Stomach smooth muscle (tissue), 2 donors: ENCODE results near the gene OSBPL1A.

ENCODE experiments used
- H3K27ac ChIP-seq: one replicate; pipeline ENCODE4 v1.7.0; 2013; ENCODE audit warnings: mild to moderate bottlenecking, low read length, inconsistent platforms
- H3K27me3 ChIP-seq, 2 donors: one replicate each; pipeline ENCODE4 v1.7.0; 2013; ENCODE audit warnings: low read length in 2 of 2; ENCODE audit not compliant: insufficient read depth in 2 of 2, control insufficient read depth in 1 of 2
- H3K36me3 ChIP-seq, 2 donors: one replicate each; pipeline ENCODE4 v1.7.0; 2013; ENCODE audit warnings: low read length in 2 of 2; ENCODE audit not compliant: control insufficient read depth in 2 of 2, insufficient read depth in 2 of 2
- H3K4me1 ChIP-seq: one replicate; pipeline ENCODE4 v1.7.0; 2013; ENCODE audit warnings: low read length; ENCODE audit not compliant: control insufficient read depth, insufficient read depth
- H3K4me3 ChIP-seq, 2 donors: one replicate each; pipeline ENCODE4 v1.7.0; 2013; ENCODE audit warnings: low read length in 2 of 2
- H3K9ac ChIP-seq, 2 donors: one replicate each; pipeline ENCODE4 v1.7.0; 2013; ENCODE audit warnings: low read length in 2 of 2, mild to moderate bottlenecking in 1 of 2
- H3K9me3 ChIP-seq, 2 donors: one replicate each; pipeline ENCODE4 v1.7.0; 2013; ENCODE audit warnings: low read length in 2 of 2; ENCODE audit not compliant: control insufficient read depth in 2 of 2
- donor health status: healthy.
- donor health status: Pancreatic carcinoma.

The OSBPL1A gene

GRCh38 chr18:24130494-24130893 is 267.1 kb downstream of the OSBPL1A start:
- no peak overlapping the region for H3K27ac ChIP-seq
- H3K36me3 ChIP-seq: peaks cover 7 to 8% of the 10 kb centered on the region in 2 donors
- no peaks in the 10 kb centered on the region for H3K4me1 ChIP-seq
- no peak overlapping the region for H3K4me3 ChIP-seq
- H3K9ac ChIP-seq: no peak overlapping the region
- no peaks in the 10 kb centered on the region for H3K27me3 ChIP-seq
- no peaks in the 10 kb centered on the region for H3K9me3 ChIP-seq

- H3K9ac ChIP-seq: no peak overlapping the region
- no peak overlapping the region for H3K4me3 ChIP-seq
- H3K36me3 ChIP-seq: peaks cover 7 to 8% of the 10 kb centered on the region in 2 donors
- no peak overlapping the region for H3K27ac ChIP-seq
- no peaks in the 10 kb centered on the region for H3K27me3 ChIP-seq
- H3K4me1 ChIP-seq: no peaks in the 10 kb centered on the region
- H3K9me3 ChIP-seq: no peaks in the 10 kb centered on the region
These were observed 268.9 kb downstream of the OSBPL1A start for GRCh38 chr18:24128700-24129099.

- no peaks in the 10 kb centered on the region for H3K27me3 ChIP-seq
- no peak overlapping the region for H3K4me3 ChIP-seq
- H3K27ac ChIP-seq: no peak overlapping the region
- H3K9me3 ChIP-seq: no peaks in the 10 kb centered on the region
- peaks cover 7 to 8% of the 10 kb centered on the region in 2 donors for H3K36me3 ChIP-seq
- H3K4me1 ChIP-seq: no peaks in the 10 kb centered on the region
- H3K9ac ChIP-seq: no peak overlapping the region
These were observed 269.9 kb downstream of the OSBPL1A start for GRCh38 chr18:24127735-24128134.

- Histone ChIP-seq H3K9ac (no peak overlapping the region), H3K36me3 (peaks cover 5 to 11% of the 10 kb centered on the region in 2 donors), H3K4me1 (no peaks in the 10 kb centered on the region), H3K9me3 (no peaks in the 10 kb centered on the region), H3K4me3 (no peak overlapping the region), H3K27ac (no peak overlapping the region), H3K27me3 (no peaks in the 10 kb centered on the region)
These were observed 271.3 kb downstream of the OSBPL1A start for GRCh38 chr18:24126155-24126961.

GRCh38 chr18:24121625-24122024 is 276.0 kb downstream of the OSBPL1A start:
- H3K27me3 ChIP-seq: no peaks in the 10 kb centered on the region
- H3K9ac ChIP-seq: no peak overlapping the region
- peaks cover 3 to 5% of the 10 kb centered on the region in 2 donors for H3K36me3 ChIP-seq
- no peak overlapping the region for H3K27ac ChIP-seq
- H3K4me1 ChIP-seq: no peaks in the 10 kb centered on the region
- H3K4me3 ChIP-seq: no peak overlapping the region
- H3K9me3 ChIP-seq: no peaks in the 10 kb centered on the region

- no peaks in the 10 kb centered on the region for H3K4me1 ChIP-seq
- no peak overlapping the region for H3K4me3 ChIP-seq
- no peaks in the 10 kb centered on the region for H3K9me3 ChIP-seq
- H3K27ac ChIP-seq: no peak overlapping the region
- H3K27me3 ChIP-seq: no peaks in the 10 kb centered on the region
- peaks cover 3 to 4% of the 10 kb centered on the region in 2 donors for H3K36me3 ChIP-seq
- no peak overlapping the region for H3K9ac ChIP-seq
These were observed 276.9 kb downstream of the OSBPL1A start for GRCh38 chr18:24120676-24121075.

GRCh38 chr18:24118750-24119577 is 278.7 kb downstream of the OSBPL1A start:
- H3K4me3 ChIP-seq: no peak overlapping the region
- H3K36me3 ChIP-seq: peaks cover 3% of the 10 kb centered on the region in 2 donors
- no peaks in the 10 kb centered on the region for H3K4me1 ChIP-seq
- H3K27ac ChIP-seq: no peak overlapping the region
- no peaks in the 10 kb centered on the region for H3K27me3 ChIP-seq
- H3K9ac ChIP-seq: no peak overlapping the region
- no peaks in the 10 kb centered on the region for H3K9me3 ChIP-seq

- Histone ChIP-seq H3K9ac (no peak overlapping the region), H3K9me3 (no peaks in the 10 kb centered on the region), H3K4me3 (no peak overlapping the region), H3K36me3 (no peaks in the 10 kb centered on the region), H3K27ac (no peak overlapping the region), H3K27me3 (no peaks in the 10 kb centered on the region), H3K4me1 (no peaks in the 10 kb centered on the region)
These were observed 282.0 kb downstream of the OSBPL1A start for GRCh38 chr18:24115628-24116027.

- no peak overlapping the region for H3K4me3 ChIP-seq
- H3K27ac ChIP-seq: no peak overlapping the region
- no peak overlapping the region for H3K9ac ChIP-seq
- H3K9me3 ChIP-seq: no peaks in the 10 kb centered on the region
- no peaks in the 10 kb centered on the region for H3K36me3 ChIP-seq
- no peaks in the 10 kb centered on the region for H3K27me3 ChIP-seq
- H3K4me1 ChIP-seq: no peaks in the 10 kb centered on the region
These were observed 282.6 kb downstream of the OSBPL1A start for GRCh38 chr18:24114924-24115549.

GRCh38 chr18:24112874-24113615 is 284.6 kb downstream of the OSBPL1A start:
- no peak overlapping the region for H3K27ac ChIP-seq
- H3K9ac ChIP-seq: no peak overlapping the region
- no peak overlapping the region for H3K4me3 ChIP-seq
- no peaks in the 10 kb centered on the region for H3K36me3 ChIP-seq
- H3K4me1 ChIP-seq: no peaks in the 10 kb centered on the region
- H3K27me3 ChIP-seq: no peaks in the 10 kb centered on the region
- no peaks in the 10 kb centered on the region for H3K9me3 ChIP-seq
